ENCODE results near the gene TAMALIN. TPM values are rescaled to one million over a fixed set of nuclear protein-coding genes. Genes with fewer than 3 reads are reported as not detected.

The TAMALIN gene
- total and polyA plus RNA-seq, 2 experiments from 2014 or later, result 0.34 to 3.0 TPM

- H3F3A ChIP-seq (replicated peaks; ENCODE audit: low read depth), result peaks cover 7% of the 10 kb centered on the region; the same call in 1 of the 2 replicates
- H2AFZ ChIP-seq, result no peak overlapping the region
- peaks cover 8% of the 10 kb centered on the region; the same call in 1 of the 2 replicates for H3K4me1 ChIP-seq (ENCODE audit: insufficient read depth)
- ATAC-seq (no peak), DNase-seq (ENCODE audit: low spot score) (no peak)
- Mint-ChIP-seq H3K27ac (no peak overlapping the region), H3K36me3 (ENCODE audit: low read depth) (peaks cover 7% of the 10 kb centered on the region; the same call in 2 of the 3 replicates), H3K9me3 (no peaks in the 10 kb centered on the region; the same call in 2 of the 3 replicates), H3K4me1 (peaks cover 24% of the 10 kb centered on the region), H3K27me3 (ENCODE audit: insufficient read depth, low read depth, poor library complexity) (peaks cover 40% of the 10 kb centered on the region), H3K4me3 (no peak overlapping the region)
- peaks cover 38% of the 10 kb centered on the region for H3K27me3 ChIP-seq (ENCODE audit: insufficient read depth)
- no peaks in the 10 kb centered on the region for H3K79me2 ChIP-seq (replicated peaks; ENCODE audit: insufficient read depth)
- no peak overlapping the region for H3K27ac ChIP-seq (ENCODE audit: low read depth)
- no peaks in the 10 kb centered on the region for H3K36me3 ChIP-seq (ENCODE audit: insufficient read depth)
- no peaks in the 10 kb centered on the region; the same call in 1 of the 2 replicates for H4K20me1 ChIP-seq (replicated peaks; ENCODE audit: insufficient read depth)
- no peak for TF ChIP-seq EZH2 (IDR thresholded peaks at IDR 0.05; ENCODE audit: low read depth, unreplicated experiment)
- TF ChIP-seq ZNF114 (CRISPR knock-in tag; IDR thresholded peaks at IDR 0.05), result no peak
- TF ChIP-seq ZNF462 (CRISPR knock-in tag; IDR thresholded peaks at IDR 0.05), result no peak
- no peak for TF ChIP-seq ETS1 (IDR thresholded peaks at IDR 0.05)
- no peak for TF ChIP-seq EZH2phosphoT487 (IDR thresholded peaks at IDR 0.05; ENCODE audit: unreplicated experiment)
- no peak for TF ChIP-seq ZNF331 (CRISPR knock-in tag; IDR thresholded peaks at IDR 0.05; ENCODE audit: low read depth)
- TF ChIP-seq JUNB (IDR thresholded peaks at IDR 0.05; ENCODE audit: unreplicated experiment), result no peak
- TF ChIP-seq REST (IDR thresholded peaks at IDR 0.05; ENCODE audit: unreplicated experiment), result no peak
- TF ChIP-seq CREB1 (CRISPR knock-in tag; IDR thresholded peaks at IDR 0.05; ENCODE audit: low read depth), result no peak
- no peak for TF ChIP-seq POLR2AphosphoS5 (IDR thresholded peaks at IDR 0.05; ENCODE audit: low read depth)
- TF ChIP-seq NANOG (IDR thresholded peaks at IDR 0.05; ENCODE audit: borderline replicate concordance), result no peak
- no peak for TF ChIP-seq CTCF (conservative IDR thresholded peaks at IDR 0.05; ENCODE audit: low read depth in 2 of 2)
- TF ChIP-seq STAT1 (IDR thresholded peaks at IDR 0.05; ENCODE audit: unreplicated experiment), result no peak
- no peak overlapping the region for H3K4me2 ChIP-seq
- H3K4me3 ChIP-seq, result no peak overlapping the region
- no peaks in the 10 kb centered on the region for H3K9me2 ChIP-seq (ENCODE audit: insufficient read depth)
Observed at GRCh38 chr12:52003016-52003550, 3.7 kb upstream of the TAMALIN start.
